ENCODE results near the gene CCDC134. TPM values are rescaled to one million over a fixed set of nuclear protein-coding genes. Genes with fewer than 3 reads are reported as not detected.

The CCDC134 gene
- 4.6 TPM for polyA plus RNA-seq (2013, experiment 1 of 2; ENCODE audit: insufficient read length)
- polyA plus RNA-seq (2013, experiment 2 of 2; ENCODE audit: insufficient read length) = 3.3 TPM

DNA sequence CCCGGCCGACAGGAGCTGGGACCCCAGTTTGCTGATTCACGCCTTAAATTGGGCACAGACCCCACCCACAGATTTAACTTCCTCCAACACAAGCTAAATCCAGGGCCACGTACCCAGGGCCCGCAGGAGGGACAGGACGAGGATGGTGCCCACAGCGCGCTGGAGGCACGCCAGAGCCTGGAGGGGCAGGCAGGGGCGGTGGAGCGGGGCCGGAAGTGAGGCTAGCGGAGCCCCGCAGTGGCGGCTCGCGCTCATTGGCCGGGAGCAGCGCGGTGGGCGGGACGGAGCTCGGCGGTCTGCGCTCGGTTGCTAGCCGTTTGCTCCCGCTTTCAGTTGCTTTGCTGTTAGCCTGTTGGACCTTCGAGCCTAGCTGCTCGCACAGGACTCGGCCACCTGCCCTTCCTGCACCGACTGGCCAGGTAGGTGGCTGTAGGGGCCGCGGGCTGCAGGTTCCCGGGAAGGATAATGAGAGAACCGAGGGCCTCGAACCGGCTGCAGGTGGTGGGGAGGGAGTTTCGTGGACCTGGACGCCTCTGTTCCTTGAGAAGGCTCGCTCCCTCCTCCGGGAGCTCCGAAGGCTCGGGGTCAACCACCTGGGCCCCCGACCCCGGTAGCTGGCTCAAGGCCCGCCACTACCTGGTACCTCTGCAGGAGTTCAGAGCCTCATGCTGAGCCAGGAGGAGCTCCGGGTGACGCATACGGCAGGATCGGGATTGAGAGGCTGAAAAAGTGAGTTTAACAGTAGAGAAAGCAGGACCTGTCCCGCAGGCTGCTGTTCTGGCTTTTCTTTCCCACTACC is at the start of gene CCDC134:
Gene CCDC134, plus strand, starts transcription at position 332 of the 799 bp plus-strand sequence. CDS start 8,212 bp downstream, outside the sequence.
- peak; percentile 86 for DNase-seq

DNA sequence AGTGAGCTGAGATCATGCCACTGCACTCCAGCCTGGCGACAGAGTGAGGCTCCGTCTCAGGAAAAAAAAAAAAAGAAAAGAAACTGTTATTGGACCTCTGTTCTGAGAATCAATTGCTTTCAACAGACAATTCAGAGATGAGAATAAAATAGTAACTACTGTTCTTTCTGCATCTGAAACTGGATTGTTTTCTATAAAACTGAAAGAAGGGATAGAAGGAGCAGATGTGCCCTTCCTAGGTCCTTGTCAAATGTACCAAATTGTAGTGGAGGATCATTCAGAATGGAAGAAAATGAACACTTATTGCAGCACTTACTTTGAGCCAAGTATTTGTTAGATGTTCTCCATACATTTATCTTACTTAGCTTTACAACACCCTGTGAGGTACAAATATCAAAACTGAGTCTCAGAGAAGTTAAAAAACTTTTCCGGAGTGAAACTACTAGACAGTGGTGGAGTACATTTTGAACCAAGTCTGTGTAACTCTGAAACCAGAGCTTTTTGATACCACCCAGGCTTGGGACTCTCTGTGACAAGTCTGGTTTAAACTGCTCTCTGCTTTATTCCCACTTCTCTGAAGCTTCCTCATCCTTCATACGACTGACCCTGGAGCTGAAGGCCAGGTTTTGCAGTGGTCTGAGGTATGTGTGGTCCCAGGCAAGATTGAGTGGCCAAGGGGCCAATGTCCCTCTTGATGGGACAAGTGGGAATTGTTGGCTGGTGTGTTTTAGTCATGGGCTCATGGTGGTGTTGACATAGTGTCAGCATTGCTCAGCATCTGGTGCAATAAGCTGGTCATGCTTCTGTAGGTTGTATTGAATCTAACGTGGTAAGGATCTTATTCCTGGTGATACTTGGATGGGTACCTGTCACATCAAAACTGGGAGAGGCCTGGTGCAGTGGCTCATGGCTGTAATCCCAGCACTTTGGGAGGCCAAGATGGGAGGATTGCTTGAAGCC is 48.2 kb upstream of the CCDC134 start:
- DNase-seq = no peak

- DNase-seq = no peak
Measured at GRCh38 chr22:41753984-41754383, 46.5 kb upstream of the CCDC134 start.

DNA sequence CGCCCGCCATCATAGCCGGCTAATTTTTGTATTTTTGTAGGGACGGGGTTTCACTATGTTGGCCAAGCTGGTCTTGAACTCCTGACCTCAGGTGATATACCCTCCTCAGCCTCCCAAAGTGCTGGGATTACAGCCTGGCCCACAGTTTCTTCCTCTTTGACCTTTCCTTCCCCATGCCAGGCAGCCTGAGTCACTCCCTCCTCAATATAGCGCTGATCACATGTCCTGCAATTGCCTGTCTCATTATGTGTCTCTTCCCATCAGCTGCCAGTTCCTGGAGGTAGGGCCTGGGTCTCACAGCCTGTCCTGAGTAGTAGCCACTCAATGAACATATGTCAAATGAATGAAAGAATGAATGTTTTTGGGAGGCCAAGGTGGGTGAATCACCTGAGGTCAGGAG is 43.0 kb upstream of the CCDC134 start:
- DNase-seq = no peak

- no peak for DNase-seq
Measured at GRCh38 chr22:41758231-41758630, 42.2 kb upstream of the CCDC134 start.

DNA sequence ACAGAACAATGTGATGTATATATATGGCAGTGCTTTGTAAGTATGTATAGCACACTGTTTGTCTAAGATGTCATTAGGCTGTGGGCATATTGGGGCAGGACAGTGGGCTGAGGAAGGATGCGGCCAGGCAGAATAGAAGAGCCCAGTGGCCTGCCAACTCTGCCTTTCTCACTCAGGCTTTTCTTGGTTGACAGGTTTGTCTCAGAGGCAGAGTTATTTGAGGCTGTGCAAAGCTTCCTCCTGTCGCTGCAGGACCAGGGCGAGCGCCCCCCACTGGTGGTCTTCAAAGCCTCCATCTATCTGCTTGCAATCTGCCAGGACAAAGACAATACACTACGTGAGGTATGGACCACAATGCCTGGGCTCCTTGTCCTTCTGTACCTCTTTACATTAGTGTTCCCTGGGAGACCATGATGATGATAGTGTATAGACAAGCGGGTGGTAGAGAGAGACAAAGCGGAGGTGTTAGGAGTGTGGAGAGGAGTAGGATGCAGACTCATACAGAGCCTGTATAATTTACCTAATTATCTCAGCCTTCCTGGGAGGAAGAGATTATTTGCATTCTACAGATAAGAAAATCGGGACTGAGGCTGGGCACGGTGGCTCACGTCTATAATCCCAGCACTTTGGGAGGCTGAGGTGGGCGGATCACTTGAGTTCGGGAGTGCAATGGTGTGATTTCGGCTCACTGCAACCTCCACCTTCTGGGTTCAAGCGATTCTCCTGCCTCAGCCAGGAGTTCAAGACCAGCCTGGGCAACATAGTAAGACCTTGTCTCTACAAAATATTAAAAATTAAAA is 37.3 kb upstream of the CCDC134 start:
- no peak for DNase-seq

DNA sequence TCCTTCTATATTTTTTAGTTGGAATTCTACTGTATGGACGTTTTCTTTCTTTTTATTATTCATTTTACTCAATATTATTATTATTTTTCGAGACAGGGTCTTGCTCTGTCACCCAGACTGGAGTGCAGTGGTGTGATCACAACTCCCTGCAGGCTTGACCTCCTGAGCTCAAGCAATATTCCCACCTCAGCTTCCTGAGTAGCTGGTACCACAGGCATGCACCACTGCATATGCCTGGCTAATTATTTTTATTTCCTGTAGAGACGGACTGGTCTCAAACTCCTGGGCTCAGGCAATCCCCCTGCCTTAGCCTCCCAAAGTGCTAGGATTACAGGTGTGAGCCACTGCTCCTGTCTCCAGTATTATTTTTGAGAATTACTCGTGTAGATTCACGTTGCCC is 34.0 kb upstream of the CCDC134 start:
- no peak for DNase-seq

GRCh38 chr22:41768430-41768829 is 32.0 kb upstream of the CCDC134 start:
- DNase-seq = peak; percentile 31

GRCh38 chr22:41770715-41771468 is 29.6 kb upstream of the CCDC134 start:
- no peak for DNase-seq

GRCh38 chr22:41772198-41772597 is 28.3 kb upstream of the CCDC134 start:
- no peak for DNase-seq

DNA sequence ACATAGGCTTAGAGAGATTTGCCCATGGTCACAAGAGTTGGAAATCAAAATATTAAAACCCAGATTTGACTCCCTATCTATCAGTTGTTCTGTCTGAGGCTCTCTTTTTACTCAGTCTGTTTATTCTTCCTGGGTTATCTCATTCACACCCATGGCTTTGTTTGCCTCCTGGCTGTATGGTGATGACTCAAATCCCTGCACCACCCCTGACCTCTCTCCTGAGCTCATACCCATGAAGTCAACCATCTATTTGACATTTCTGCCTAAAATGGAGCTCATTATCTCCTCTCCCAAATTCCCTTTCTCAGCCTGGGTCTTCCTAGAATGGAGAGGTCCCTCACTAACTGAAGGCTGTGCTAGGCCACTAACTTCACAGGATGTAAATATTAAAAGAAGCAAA is 27.8 kb upstream of the CCDC134 start:
- no peak for DNase-seq

- DNase-seq = no peak
Measured at GRCh38 chr22:41775338-41775737, 25.1 kb upstream of the CCDC134 start.

DNA sequence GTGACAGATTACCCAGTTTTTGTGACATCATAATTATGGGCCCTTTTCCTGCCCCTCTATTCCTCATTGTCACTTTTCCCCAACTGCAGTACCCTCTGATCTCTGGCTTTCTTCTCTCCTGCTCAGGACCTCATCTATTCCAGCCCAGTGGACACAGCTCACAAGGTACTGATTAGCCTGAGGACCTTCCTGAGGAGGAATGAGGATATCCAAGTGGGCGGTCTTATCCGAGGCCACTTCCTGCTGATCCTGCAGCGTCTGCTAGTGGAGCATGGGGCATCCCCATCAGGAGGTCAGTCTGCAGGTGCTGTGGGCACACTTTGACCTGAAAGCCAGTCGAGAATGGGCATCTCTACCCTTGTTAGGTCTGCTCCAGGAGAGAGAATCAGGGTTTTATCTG is 24.5 kb upstream of the CCDC134 start:
- no peak for DNase-seq

GRCh38 chr22:41776381-41776780 is 24.1 kb upstream of the CCDC134 start:
- no peak for DNase-seq

GRCh38 chr22:41777749-41778425 is 22.6 kb upstream of the CCDC134 start:
- DNase-seq = no peak

DNA sequence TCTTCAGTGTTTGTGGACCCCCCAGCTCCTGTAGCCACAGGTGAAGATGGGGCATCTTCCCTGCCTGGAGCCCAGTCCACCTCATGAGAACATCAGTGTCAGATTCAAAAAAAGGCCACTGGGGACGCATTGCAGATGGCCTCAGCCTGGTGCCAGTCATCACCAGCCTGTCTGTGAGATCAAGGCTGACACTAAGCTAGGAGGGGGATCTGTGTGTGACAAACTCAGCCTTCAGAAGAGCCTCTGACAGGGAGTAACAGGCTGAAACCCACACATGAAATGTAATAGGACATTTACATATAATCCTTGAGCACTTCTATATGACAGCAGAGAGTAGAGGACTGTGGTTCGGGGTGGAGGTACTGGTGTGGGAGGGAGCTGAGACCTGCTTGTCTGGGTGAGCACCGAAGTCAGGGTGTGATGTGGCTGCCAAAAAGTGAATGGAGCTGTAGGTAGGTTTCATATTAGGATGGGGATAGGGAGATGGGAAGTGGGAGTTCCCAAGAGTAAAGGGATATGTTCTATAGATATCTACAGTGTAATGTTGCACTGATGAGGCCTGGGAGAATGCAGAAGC is 20.5 kb upstream of the CCDC134 start:
- no peak for DNase-seq

DNA sequence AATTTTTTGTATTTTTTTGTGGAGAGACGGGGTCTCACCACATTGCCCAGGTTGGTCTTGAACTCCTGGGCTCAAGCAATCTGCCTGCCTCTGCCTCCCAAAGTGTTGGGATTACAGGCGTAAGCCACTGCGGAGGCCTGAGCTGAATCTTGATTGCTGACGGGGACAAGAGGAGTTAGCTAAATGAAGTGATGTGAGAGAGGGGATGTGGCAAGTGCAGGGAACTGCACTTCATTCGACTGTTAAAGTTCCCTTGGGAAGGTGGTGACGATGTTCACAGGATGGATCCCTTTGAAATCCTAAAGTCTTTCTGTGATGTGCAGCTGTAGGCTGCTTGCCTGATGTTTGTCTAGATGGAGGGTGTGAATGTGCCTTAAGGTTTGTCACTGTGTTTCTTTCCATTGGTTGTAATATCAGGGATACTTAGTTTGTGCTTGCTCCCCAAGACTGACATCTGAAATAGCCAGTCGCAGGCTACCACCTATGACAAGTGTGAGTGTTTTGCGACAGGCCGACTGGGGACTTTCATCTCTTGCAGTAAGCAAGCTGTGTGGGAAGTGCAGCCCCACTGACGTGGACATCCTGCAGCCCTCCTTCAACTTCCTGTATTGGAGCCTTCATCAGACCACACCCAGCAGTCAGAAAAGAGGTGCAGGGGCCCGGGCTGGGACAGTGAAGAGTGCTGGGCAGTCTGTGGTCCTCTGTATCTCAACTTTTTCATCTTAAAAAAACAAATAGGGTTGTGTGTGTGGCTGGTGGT is 19.6 kb upstream of the CCDC134 start:
- DNase-seq = peak; percentile 32

GRCh38 chr22:41781507-41781906 is 19.0 kb upstream of the CCDC134 start:
- DNase-seq = no peak

DNA sequence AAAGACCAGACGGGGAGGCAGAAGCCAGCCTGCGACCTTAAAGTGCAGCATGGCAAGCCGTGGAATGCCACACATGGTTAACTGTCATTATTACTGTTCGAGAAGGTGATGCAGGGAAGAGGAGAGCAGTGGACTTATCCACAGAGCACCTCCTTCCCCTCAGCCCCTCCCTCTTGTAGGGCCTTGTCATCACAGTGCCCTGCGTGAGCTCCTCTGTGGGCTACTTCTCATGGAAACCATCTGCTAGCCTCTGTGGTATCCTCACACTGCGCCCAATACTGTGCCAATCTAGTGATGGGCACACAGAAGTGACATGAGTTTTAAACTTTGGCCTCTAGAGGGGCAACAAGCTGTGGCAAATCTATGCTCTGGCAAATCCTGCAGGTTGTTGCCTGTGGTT is 18.2 kb upstream of the CCDC134 start:
- DNase-seq = no peak

GRCh38 chr22:41782751-41783150 is 17.7 kb upstream of the CCDC134 start:
- DNase-seq = no peak
